ENCODE results near the gene KRT39. TPM values are rescaled to one million over a fixed set of nuclear protein-coding genes. Genes with fewer than 3 reads are reported as not detected.

KRT39 gene
- total RNA-seq, 1 donor from 2014 or later = not detected

DNA sequence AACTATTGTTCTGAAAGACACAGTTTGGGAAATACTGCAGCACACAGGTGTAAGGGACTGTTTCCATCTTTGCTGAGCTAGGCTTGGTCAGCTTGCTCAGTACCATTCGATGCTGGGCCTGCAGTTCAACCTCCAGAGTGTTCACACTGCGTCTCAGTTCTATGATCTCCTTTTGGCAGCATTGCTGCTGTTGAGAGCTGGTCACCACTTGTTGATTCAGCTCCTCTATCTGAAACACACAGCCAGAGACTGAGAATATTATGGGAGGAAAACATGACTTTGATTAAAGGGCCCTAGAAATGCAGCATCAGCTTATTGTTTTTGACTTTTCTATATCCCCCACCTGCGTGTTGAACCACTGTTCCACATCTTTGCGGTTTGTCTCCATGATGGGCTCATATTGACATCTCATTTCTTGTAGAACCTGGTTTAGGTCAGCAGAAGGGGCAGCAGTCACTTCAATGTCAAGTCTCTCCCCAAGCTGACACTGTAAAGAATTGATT lies 4.6 kb downstream of the KRT39 start:
- no peak for DNase-seq
- Mint-ChIP-seq H3K27me3 (ENCODE audit: unreplicated experiment) (no peaks in the 10 kb centered on the region), H3K27ac (ENCODE audit: unreplicated experiment) (no peak overlapping the region), H3K4me1 (ENCODE audit: low read depth, unreplicated experiment) (no peaks in the 10 kb centered on the region), H3K9me3 (ENCODE audit: unreplicated experiment) (no peaks in the 10 kb centered on the region), H3K36me3 (ENCODE audit: unreplicated experiment) (no peaks in the 10 kb centered on the region), H3K4me3 (ENCODE audit: unreplicated experiment) (no peak overlapping the region)
- TF ChIP-seq, protein P1, sequence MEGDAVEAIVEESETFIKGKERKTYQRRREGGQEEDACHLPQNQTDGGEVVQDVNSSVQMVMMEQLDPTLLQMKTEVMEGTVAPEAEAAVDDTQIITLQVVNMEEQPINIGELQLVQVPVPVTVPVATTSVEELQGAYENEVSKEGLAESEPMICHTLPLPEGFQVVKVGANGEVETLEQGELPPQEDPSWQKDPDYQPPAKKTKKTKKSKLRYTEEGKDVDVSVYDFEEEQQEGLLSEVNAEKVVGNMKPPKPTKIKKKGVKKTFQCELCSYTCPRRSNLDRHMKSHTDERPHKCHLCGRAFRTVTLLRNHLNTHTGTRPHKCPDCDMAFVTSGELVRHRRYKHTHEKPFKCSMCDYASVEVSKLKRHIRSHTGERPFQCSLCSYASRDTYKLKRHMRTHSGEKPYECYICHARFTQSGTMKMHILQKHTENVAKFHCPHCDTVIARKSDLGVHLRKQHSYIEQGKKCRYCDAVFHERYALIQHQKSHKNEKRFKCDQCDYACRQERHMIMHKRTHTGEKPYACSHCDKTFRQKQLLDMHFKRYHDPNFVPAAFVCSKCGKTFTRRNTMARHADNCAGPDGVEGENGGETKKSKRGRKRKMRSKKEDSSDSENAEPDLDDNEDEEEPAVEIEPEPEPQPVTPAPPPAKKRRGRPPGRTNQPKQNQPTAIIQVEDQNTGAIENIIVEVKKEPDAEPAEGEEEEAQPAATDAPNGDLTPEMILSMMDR (IDR thresholded peaks at IDR 0.05; ENCODE audit: partially characterized antibody, unreplicated experiment) = no peak

DNA sequence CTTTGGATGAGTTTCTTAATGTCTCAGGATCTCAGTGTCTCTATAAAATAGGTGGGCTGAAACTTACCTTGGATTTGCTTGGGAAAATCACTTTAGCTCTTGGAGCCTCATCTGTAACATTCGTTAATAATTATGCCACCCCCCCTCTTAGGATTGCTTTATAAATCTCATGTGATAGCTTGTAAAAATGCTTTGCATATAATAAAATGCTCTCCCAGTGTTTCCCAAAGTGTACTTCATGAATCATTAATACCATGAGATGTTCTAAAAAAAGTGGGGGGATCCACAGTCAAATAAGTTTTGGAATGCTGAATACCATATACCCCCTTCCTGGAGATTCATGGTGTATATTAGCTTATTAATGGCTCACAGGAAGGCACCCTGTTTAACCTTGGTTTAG lies 5.2 kb downstream of the KRT39 start:
- no peak overlapping the region for H3K4me3 Mint-ChIP-seq (ENCODE audit: unreplicated experiment)
- no peaks in the 10 kb centered on the region for H3K36me3 Mint-ChIP-seq (ENCODE audit: unreplicated experiment)
- H3K27ac Mint-ChIP-seq (ENCODE audit: unreplicated experiment) = no peak overlapping the region
- DNase-seq = no peak
- TF ChIP-seq, protein P1 (IDR thresholded peaks at IDR 0.05; ENCODE audit: partially characterized antibody, unreplicated experiment) = no peak
- no peaks in the 10 kb centered on the region for H3K9me3 Mint-ChIP-seq (ENCODE audit: unreplicated experiment)
- H3K4me1 Mint-ChIP-seq (ENCODE audit: low read depth, unreplicated experiment) = no peaks in the 10 kb centered on the region
- no peaks in the 10 kb centered on the region for H3K27me3 Mint-ChIP-seq (ENCODE audit: unreplicated experiment)

DNA sequence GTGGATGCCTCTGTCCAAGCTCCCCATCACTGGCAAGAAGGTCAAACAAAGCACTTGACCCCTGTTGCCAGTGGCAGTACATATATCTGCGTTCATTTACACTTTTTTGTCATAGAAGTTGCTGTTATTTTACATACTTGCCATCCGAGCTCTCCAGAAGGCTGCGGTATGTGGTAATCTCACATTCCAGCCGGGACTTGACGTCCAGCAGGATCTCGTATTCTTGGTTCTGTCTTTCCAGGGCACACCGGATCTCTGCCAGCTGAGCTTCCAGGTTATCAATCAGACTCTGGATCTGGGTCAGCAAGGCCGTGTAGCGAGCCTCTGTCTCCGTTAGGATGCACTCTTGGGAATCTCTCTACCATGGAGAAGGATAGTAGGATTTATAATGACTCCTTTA lies 6.6 kb downstream of the KRT39 start:
- Mint-ChIP-seq H3K4me1 (ENCODE audit: low read depth, unreplicated experiment) (no peaks in the 10 kb centered on the region), H3K36me3 (ENCODE audit: unreplicated experiment) (no peaks in the 10 kb centered on the region), H3K4me3 (ENCODE audit: unreplicated experiment) (no peak overlapping the region), H3K9me3 (ENCODE audit: unreplicated experiment) (no peaks in the 10 kb centered on the region), H3K27ac (ENCODE audit: unreplicated experiment) (no peak overlapping the region), H3K27me3 (ENCODE audit: unreplicated experiment) (no peaks in the 10 kb centered on the region)
- TF ChIP-seq, protein P1 (IDR thresholded peaks at IDR 0.05; ENCODE audit: partially characterized antibody, unreplicated experiment) = no peak
- DNase-seq = no peak

DNA sequence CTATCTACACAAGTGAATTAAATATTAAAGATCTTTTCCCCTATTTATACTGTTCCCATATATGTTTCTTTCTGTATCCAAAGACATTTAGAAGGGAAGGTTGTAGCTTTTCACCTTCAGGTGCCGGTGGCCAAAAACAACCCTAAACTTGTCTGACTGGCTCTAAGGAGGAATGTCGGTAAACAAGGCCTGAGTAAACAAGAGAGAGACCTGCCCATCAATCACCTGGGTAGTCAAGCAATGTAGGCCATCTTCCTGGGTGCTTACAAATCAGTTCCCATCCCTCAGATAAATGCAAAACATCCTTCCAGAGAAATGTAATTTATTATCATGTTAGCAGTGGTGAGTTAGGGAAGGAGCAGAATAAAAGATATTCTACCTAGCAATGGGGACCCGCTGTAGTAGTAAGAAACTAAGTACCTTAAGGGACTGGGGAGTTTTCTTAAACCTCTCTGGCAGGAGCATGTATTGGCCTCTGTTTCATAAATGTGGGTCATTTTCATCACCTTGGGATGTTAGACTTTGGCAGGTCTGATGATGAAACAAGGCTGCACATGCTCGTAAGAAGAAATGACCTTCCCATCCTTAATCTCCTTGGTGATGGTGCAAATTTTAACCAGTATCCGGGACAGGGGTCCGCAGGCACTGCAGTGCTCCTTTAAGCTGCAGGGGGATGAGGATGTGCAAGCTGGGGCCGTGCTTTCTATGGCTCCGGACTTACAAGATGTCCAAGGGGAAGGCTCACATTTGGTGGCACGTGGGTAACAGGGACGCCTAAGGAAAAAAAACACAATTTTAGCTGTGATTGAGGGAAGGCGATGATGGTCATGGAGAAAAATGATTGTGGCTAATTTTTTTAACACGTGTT lies 8.4 kb downstream of the KRT39 start:
- Mint-ChIP-seq H3K4me3 (ENCODE audit: unreplicated experiment) (no peak overlapping the region), H3K27ac (ENCODE audit: unreplicated experiment) (no peak overlapping the region), H3K4me1 (ENCODE audit: low read depth, unreplicated experiment) (no peaks in the 10 kb centered on the region), H3K9me3 (ENCODE audit: unreplicated experiment) (peaks cover 1% of the 10 kb centered on the region), H3K36me3 (ENCODE audit: unreplicated experiment) (no peaks in the 10 kb centered on the region), H3K27me3 (ENCODE audit: unreplicated experiment) (no peaks in the 10 kb centered on the region)
- TF ChIP-seq, protein P1 (IDR thresholded peaks at IDR 0.05; ENCODE audit: partially characterized antibody, unreplicated experiment) = no peak
- DNase-seq = no peak

All from glutamatergic neuron (in vitro differentiated cells).